ENCODE measurements around the gene UBE2L3.
"Not testable (repeated sequence)": the region's sequence is repeated elsewhere in the genome, so short reads cannot be mapped to it uniquely, and the experiment has no call there.

DNA sequence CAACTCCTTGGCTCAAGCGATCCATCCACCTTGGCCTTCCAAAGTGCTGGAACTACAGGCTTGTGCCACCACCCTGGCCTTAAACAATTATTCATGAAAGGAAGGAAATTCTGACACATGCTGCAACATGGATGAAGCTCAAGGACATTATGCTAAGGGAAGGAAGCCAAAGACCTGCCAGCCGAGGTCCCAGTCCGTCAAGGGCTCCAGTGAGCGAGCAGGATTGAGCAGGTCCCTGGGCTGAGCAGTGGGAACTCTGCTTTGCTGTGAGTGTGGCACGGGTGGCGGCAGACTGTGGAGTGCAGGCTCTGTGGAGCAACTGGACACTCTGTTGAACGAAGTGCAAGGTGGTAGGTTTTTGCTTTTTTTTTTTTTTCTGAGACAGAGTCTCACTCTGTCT is 27.7 kb upstream of the UBE2L3 start:
- not testable (repeated sequence) for TF ChIP-seq POLR2A, POLR2AphosphoS5 (IDR thresholded peaks at IDR 0.05)
- TF ChIP-seq, protein P1, sequence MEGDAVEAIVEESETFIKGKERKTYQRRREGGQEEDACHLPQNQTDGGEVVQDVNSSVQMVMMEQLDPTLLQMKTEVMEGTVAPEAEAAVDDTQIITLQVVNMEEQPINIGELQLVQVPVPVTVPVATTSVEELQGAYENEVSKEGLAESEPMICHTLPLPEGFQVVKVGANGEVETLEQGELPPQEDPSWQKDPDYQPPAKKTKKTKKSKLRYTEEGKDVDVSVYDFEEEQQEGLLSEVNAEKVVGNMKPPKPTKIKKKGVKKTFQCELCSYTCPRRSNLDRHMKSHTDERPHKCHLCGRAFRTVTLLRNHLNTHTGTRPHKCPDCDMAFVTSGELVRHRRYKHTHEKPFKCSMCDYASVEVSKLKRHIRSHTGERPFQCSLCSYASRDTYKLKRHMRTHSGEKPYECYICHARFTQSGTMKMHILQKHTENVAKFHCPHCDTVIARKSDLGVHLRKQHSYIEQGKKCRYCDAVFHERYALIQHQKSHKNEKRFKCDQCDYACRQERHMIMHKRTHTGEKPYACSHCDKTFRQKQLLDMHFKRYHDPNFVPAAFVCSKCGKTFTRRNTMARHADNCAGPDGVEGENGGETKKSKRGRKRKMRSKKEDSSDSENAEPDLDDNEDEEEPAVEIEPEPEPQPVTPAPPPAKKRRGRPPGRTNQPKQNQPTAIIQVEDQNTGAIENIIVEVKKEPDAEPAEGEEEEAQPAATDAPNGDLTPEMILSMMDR (IDR thresholded peaks at IDR 0.05), result not testable (repeated sequence)

All from gastroesophageal sphincter (tissue), 3 donors.